GM19438 (cell line): ENCODE results near the gene OXSR1.

Experiments used
- ATAC-seq: cut with Tn5 transposase; IDR thresholded peaks from one replicate; pipeline ENCODE4 v1.9.1; 2021; ENCODE audit warnings: low read depth; ENCODE audit not compliant: unreplicated experiment

OXSR1 gene

GRCh38 chr3:38297537-38297936 lies 132.2 kb downstream of the OXSR1 start:
- ATAC-seq = no peak

- no peak for ATAC-seq
Measured at GRCh38 chr3:38297947-38298711, 132.8 kb downstream of the OXSR1 start.
